ENCODE measurements around the gene BSG.

The BSG gene

DNA sequence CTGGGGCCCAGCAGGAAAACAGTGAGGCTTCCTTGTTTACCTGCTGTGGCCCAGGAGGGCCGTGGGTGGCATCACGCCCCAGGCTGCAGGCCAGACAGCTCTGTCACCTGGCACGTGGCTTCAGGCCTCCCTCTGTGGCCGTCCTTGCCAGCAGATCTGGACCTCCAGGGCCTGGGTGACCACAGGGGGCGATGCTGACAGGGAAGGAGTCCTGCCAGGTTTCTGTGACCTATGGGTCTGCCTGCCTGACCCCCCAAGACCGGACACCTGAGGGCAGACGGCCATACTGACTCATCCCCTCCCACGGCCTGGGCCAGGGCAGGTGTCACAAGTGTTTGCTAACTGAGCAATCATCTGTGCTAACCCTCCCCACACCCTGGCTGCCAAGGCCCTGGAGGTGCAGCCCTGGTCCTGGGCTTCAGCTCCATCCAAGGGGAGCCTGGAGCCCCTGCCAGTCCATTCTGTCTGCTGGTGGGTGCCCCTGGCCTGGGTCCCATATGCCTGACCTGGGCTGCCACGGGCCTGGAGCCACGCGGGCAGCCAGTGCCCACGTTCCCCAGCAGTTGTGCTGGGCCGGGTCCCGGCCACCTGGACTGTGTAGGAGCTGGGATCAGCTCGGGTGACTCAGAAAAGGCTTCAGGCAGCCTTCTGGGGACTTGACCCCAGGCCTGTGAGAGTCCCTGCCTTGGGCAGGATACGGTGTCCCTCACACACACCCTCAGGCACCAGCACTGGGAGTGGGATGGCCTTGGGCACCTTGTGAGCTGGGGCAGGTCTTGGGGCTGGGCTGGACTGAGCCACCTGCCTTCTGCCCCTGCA lies 37.2 kb upstream of the BSG start:
- no peak for DNase-seq (ENCODE audit: low read depth in 2 of 2)
- TF ChIP-seq, protein P1, sequence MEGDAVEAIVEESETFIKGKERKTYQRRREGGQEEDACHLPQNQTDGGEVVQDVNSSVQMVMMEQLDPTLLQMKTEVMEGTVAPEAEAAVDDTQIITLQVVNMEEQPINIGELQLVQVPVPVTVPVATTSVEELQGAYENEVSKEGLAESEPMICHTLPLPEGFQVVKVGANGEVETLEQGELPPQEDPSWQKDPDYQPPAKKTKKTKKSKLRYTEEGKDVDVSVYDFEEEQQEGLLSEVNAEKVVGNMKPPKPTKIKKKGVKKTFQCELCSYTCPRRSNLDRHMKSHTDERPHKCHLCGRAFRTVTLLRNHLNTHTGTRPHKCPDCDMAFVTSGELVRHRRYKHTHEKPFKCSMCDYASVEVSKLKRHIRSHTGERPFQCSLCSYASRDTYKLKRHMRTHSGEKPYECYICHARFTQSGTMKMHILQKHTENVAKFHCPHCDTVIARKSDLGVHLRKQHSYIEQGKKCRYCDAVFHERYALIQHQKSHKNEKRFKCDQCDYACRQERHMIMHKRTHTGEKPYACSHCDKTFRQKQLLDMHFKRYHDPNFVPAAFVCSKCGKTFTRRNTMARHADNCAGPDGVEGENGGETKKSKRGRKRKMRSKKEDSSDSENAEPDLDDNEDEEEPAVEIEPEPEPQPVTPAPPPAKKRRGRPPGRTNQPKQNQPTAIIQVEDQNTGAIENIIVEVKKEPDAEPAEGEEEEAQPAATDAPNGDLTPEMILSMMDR (IDR thresholded peaks at IDR 0.05; ENCODE audit: low read depth, low read length): no peak
- no peak overlapping the region for H3K4me3 ChIP-seq (replicated peaks in 1 of 2; ENCODE audit: low read depth in 2 of 2, low read length in 2 of 2)

DNA sequence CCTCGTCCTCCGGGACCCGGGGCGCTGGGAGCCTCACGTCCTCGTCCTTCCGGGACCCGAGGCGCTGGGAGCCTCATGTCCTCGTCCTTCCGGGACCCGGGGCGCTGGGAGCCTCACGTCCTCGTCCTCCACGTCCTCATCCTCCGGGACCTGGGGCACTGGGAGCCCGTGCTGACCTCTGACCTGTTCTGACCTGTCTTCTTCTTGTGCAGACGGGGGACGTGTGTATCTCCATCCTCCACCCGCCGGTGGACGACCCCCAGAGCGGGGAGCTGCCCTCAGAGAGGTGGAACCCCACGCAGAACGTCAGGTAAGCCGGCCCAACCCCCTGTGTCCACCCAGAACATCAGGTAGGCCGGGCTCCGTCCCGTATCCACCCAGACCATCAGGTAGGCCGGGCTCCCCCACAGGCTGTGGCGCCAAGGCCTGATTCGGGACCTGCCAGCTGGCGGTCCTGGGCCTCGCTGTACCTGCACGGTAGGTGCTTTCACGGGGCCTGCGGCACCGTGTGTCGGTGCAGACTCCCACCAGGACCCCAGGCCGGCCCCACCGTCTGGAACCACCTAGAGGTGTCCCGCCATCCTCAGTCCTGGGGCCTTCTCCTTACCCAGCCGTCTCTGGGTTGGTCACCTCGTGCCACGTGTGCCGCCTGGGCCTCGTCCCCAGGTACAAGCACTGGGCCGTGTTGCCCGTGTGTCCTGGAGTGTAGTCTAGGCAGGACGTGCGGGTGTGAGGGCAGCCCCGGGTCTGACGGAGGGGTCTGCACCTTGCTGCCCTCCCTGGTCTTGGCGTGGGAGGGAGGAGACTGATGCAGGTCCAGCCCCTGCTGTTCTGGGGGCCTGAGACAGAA lies 36.1 kb upstream of the BSG start:
- no peak for DNase-seq (ENCODE audit: low read depth in 2 of 2)
- H3K4me3 ChIP-seq (replicated peaks in 1 of 2; ENCODE audit: low read depth in 2 of 2, low read length in 2 of 2): no peak overlapping the region
- TF ChIP-seq, protein P1 (IDR thresholded peaks at IDR 0.05; ENCODE audit: low read depth, low read length): no peak

DNA sequence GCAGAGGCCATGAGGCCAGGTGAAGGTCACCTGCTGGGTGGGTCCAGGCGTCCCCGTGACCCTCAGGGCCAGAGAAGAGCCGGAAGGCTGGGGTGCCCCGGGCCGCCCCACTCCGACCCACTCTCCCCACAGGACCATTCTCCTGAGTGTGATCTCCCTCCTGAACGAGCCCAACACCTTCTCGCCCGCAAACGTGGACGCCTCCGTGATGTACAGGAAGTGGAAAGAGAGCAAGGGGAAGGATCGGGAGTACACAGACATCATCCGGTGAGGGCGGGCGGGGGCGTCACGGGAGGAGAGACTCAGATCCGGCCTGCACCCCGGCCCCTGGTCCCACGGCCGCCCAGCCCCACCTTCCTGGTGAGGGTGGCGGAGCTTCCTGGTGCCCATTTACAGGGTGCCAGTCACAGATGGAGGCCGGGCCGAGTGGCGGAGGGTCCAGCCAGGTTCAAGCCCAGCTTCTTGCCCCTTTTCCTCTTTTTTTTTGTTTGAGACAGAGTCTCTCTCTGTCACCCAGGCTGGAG lies 35.5 kb upstream of the BSG start:
- no peak overlapping the region for H3K4me3 ChIP-seq (replicated peaks in 1 of 2; ENCODE audit: low read depth in 2 of 2, low read length in 2 of 2)
- no peak for DNase-seq (ENCODE audit: low read depth in 2 of 2)
- TF ChIP-seq, protein P1 (IDR thresholded peaks at IDR 0.05; ENCODE audit: low read depth, low read length): no peak

DNA sequence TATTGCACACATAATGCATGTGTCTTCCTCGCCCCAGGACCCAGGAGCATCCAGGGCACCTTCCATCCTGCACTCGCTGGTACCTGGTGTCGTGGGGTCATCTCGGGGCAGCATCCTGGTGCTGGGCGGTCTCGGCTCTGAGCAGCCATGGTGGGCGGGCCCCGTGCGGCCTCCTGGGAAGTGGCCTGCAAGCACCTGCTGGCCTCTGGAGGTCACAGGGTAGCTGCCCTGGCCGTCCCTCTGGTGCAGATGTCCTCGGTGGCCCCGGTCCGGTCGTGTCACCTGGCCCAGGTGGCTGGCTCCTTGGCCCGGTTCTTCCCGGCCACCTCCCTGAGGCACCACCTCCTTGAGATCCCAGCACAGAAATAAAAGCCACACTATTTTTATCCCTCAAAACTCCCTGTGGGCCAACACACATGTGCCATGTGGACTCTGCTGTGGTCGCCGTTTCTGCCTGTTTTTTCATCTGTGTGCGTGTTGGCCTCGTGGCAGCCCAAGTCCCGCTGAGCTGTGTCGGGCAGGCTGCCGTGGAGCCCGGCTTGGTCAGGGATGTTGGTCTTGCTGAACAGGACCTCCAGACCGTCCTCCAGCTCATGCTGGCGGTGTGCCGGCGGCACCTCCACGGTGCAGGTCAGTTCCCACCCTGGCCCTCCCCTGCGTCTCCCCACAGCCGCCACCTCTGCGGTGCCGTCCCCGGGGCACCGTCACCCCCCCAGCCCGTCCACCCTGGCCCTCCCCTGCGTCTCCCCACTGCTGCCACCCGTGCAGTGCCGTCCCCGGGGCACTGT lies 33.6 kb upstream of the BSG start:
- no peak for DNase-seq (ENCODE audit: low read depth in 2 of 2)
- H3K4me3 ChIP-seq (replicated peaks in 1 of 2; ENCODE audit: low read depth in 2 of 2, low read length in 2 of 2): no peak overlapping the region
- TF ChIP-seq, protein P1 (IDR thresholded peaks at IDR 0.05; ENCODE audit: low read depth, low read length): no peak

DNA sequence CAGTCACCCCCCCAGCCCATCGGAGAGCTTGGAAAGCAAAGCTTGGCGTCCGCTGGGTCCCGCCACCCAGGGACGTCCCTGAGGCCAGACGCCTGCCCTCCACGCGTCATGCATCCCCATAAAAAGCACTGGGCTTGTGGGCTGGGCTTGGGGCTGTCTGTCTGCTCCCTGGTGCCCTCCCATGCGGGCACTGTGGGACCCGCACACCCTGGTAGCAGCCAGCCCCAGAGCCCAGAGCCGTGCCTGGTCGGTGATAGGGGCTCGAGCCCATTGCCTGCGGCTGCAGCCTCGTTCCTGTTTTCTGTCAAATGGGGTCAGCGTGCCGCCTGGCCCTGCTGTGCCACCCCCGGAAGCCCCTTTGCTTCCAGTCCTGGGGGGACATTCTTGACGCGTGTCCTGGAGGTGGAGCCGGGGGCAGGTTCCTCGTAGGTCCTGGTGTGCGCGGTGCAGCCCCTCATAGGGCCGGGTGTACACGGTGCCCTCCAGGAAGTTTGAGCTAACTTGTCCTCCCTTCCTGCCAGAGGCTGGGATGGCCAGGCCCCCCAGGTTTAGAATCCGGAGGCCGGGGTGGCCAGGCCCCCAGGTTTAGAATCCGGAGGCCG lies 32.9 kb upstream of the BSG start:
- TF ChIP-seq, protein P1 (IDR thresholded peaks at IDR 0.05; ENCODE audit: low read depth, low read length): no peak
- H3K4me3 ChIP-seq (replicated peaks in 1 of 2; ENCODE audit: low read depth in 2 of 2, low read length in 2 of 2): no peak overlapping the region
- no peak for DNase-seq (ENCODE audit: low read depth in 2 of 2)

Measured in cardiac fibroblast (primary cell).